ENCODE data around the gene TGM2. TPM values are rescaled to one million over a fixed set of nuclear protein-coding genes. Genes with fewer than 3 reads are reported as not detected.

The TGM2 gene
- polyA plus RNA-seq = 7.1 TPM

DNA sequence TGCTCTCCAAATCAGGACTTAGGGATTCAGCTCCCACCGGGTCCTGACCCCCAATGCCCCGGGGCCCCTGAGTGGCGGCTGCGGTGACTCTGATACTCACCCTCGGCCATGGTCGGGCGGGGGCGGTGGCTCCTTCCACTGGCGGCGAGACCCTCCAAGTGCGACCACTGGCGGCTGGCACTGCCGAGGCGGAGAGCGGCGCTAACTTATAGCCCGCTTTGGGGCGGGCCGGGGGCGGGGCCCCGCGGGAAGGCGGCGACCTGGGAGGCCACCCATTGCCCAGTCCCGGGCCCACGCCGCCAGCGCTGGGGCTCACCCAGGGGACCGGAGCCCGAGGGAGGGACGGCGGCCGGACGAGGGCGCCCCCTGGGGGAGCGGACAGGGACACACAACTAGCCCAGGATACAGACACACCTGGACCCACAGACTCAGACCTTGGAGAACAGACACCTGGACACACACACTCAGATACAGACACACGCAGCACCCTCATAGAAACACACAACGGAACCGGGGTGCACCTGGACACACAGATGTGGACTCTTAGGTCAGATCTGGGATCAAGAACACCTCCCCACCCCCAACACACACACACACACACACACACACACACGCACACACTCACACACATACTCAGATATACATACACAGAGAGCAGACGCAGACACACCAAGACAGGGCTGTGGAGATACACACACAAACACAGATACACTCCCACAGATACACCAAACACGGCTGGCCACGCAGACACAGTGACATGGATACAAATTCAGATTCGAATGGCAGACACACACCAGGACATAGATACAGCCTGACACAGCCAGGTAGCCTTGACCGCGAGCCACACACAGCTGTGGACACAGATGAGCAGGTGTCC, at the start of gene TGM2:
Gene TGM2, minus strand, starts transcription at position 182 of the 877 bp plus-strand sequence. Its CDS starts 72 bp downstream, at position 110.
- Mint-ChIP-seq H3K27me3 (no peaks in the 10 kb centered on the region), H3K4me3 (peak within 1 kb of the TSS; percentile 62 to 86 (median 76)), H3K9me3 (no peaks in the 10 kb centered on the region), H3K4me1 (peaks cover 16 to 20% (median 17%) of the 10 kb centered on the region in 3 donors), H3K27ac (peak within 1 kb of the TSS in 2 of 3 donors; percentile 20 to 93), H3K36me3 (no peaks in the 10 kb centered on the region)

DNA sequence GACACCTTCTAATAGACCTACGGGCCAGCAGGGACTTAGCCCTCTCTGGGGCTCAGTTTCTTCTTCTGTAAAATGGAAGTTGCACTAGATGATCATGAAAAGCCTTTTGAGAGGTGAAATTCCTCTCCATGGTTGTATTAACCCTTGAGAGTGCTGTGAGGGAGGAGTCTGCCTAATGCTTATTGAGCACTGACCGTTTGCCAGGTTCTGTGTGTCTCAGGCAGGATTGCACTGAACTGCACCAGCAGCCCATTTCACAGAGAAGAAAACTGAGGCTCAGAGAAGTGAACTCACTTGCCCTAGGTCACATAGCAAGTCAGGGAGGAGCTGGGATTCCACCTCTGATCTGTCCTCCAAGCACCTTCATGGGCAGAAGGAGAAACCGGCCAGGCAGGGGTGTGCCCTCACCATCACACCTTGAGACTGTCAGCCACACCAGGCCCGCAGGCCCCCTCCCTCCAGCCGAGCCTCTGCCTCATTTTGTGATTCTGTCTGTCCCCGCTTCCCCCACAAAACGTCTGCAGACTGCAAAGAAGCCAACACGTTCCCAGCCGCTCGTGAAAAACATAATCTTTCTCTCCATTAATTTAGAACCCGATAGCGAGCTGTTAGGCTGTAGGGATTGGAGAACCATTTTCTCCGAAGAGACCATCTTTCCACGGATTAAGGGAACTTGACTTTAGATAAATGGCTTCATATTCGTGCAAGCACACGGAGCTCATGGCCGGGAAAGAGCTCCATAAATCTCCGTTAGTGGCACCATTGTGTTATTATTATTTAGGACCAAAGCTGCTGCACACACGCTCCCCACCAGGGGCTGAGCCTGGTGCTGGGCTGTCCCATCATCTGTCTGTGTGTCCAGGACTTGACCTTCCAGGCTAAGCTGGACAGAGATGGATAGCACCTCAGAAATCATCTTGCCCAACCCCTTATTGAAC, 49.5 kb upstream of the TGM2 start:
- H3K9me3 Mint-ChIP-seq = no peaks in the 10 kb centered on the region

DNA sequence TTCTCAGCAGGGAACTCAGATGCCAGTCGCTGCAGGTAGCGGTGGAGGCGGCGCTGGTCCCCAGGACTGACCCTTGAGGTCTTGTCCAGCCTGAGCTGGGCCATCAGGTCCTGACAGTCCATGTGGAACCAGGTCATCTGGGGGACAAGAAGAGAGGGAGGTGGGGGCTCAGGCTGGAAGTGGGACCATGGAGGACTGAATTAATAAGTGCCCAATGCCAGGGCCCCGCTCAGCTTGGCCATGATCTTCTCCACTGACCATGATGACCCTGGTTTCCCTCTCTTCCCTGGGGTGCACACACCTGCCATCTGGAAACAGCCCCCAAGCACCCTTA, 48.5 kb upstream of the TGM2 start:
- Mint-ChIP-seq H3K36me3 (no peaks in the 10 kb centered on the region), H3K27ac (peak overlapping the region in 1 of 3 donors; percentile 71), H3K27me3 (peaks cover 2% of the 10 kb centered on the region), H3K4me3 (no peak overlapping the region), H3K4me1 (peaks cover 0 to under 1% (median 0%) of the 10 kb centered on the region in 3 donors), H3K9me3 (no peaks in the 10 kb centered on the region)

More for the DNA sequence above, 49.5 kb upstream of the TGM2 start:
- H3K27ac Mint-ChIP-seq = no peak overlapping the region
- no peaks in the 10 kb centered on the region for H3K27me3 Mint-ChIP-seq
- no peaks in the 10 kb centered on the region for H3K36me3 Mint-ChIP-seq
- no peak overlapping the region for H3K4me3 Mint-ChIP-seq
- no peaks in the 10 kb centered on the region for H3K4me1 Mint-ChIP-seq

DNA sequence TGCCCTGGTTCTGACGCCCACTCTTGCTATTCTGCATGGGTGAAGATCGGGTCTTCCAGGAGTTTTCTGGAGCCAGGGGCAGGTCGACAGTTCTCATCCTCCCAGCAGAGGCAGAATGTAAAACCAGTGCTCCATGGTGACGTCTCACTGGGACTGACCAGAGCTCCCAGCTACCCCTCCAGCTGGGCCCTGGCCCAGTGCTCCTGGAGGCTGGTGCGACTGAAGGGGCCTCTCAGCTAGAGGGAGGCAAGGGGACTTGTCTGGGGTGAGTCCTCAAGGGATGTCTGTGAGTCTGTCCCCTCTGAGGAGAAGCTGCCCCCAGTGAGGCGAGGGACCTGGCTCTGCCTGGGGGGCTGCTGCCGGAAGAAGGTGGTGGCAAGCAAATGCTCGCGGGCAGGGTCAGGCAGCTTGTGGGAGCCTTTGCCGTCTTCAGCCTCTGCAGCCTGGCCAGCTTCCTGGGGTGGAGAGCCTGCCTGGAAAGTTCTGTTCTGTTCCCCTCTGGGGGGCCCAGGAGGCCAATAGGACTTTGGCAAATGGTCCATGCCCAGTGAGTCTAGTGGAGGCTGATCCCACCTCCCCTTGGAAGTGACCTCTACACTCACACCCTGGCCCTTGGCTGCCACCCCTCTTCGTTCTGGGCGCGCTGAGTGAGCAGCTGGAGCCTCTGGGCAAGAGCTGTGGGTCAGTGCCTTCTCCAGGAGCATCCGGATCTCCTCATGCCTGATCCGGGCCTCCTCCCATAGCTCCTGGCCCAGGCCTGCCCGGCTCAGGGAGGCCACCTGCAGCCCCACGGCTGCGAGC, 47.9 kb upstream of the TGM2 start:
- H3K27ac Mint-ChIP-seq = no peak overlapping the region
- no peaks in the 10 kb centered on the region for H3K36me3 Mint-ChIP-seq
- H3K27me3 Mint-ChIP-seq = peaks cover 5% of the 10 kb centered on the region
- peaks cover 0 to 2% (median 0%) of the 10 kb centered on the region in 3 donors for H3K4me1 Mint-ChIP-seq
- H3K9me3 Mint-ChIP-seq = no peaks in the 10 kb centered on the region
- no peak overlapping the region for H3K4me3 Mint-ChIP-seq

DNA sequence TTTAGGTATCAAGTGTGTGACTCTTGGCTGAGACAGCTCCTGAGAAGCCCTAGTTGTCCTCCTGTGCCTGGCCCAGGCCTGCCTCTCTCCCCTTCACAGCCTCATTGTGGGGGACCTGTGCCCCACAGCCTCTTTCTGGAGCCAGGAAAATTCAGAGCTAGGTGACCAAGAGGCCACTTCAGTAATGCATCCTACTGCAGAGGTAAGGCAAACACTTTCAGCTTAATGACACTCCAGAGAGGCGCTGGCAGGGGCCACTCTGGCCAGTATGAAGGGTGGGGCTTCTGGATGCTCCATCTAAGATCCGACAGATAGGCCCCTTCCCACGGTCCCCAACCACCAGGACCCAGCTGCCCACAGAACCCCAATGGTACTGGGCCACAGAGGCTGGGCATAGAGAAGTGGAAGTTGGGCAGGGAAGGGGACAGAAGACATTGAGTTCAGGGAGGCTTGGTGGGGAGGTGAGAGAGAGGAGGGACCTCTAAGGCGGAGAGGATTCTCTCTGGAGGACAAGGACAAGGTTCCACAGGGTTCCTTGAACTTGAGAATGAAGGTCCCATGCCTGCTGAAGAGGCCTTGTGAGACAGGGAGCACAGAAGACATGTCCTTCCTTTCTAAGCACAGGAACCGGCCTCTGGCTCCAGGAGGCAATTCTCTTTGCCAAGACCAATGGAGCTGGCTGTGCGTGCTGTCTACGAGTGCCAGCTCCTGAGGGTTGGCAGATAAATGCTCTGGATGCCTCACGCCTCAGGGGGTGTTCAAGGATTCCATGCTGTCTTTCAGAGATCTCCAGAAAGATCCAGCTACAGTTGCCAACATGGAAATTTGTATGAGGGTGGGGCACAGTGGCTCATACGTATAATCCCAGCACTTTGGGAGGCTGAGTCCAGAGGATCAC, 46.4 kb upstream of the TGM2 start:
- no peaks in the 10 kb centered on the region for H3K36me3 Mint-ChIP-seq
- H3K9me3 Mint-ChIP-seq = no peaks in the 10 kb centered on the region
- no peak overlapping the region for H3K4me3 Mint-ChIP-seq
- no peak overlapping the region for H3K27ac Mint-ChIP-seq
- peaks cover 5% of the 10 kb centered on the region for H3K27me3 Mint-ChIP-seq
- H3K4me1 Mint-ChIP-seq = peaks cover 0 to 2% (median 0%) of the 10 kb centered on the region in 3 donors

DNA sequence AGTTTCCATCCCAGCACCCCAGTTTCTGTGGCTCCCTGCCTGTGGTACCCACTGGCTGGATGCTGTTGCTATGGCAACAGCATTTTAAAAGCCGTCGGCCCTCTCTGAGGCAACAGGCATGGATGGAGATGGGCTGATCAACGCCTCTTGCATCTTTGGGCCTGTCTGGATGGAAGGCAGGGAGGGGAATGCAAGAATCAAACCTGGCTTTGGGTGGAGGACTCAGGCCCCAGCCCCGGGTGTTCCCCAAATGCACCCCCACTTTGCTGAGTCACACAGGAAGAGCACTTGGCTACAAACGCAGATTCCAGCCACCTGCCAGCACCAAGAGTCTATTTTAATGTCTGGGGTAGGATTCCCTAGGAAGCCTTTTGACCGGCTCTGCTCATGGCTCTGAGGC, 45.7 kb upstream of the TGM2 start:
- no peaks in the 10 kb centered on the region for H3K9me3 Mint-ChIP-seq
- H3K4me3 Mint-ChIP-seq = no peak overlapping the region
- H3K27me3 Mint-ChIP-seq = peaks cover 5% of the 10 kb centered on the region
- no peak overlapping the region for H3K27ac Mint-ChIP-seq
- peaks cover 0 to 2% (median 0%) of the 10 kb centered on the region in 3 donors for H3K4me1 Mint-ChIP-seq
- no peaks in the 10 kb centered on the region for H3K36me3 Mint-ChIP-seq

DNA sequence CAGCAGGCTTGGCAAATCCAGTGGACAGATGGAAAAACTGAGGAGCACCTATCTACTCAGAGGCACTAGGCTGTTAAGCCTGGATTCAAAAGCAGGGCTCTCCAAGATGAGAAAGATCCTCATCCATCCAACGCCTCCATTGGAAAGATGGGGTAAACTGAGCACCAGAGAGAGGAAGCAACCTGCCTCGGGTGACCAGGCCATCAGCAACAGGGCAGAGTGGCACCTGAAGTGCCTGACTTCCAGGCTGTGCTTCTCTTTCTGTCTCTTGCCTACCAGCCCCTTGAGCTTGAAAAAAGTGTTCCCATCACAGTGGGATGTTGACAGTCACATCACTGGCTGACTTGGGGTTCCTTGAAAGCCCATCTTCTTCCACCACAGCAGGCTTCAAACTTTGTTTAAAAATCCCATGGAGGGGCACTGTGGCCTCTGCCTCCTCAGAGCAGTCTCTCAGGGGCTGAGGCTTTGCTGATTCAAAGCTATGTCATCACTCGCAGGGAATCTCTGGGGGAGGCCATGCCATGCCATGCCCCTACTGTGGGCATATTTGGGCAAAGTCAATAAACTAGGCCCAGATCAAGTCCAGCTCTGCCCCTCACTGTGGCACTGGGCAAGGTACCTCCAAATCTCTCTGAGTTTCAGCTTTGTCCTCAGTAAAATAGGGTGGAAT, 44.8 kb upstream of the TGM2 start:
- no peaks in the 10 kb centered on the region for H3K36me3 Mint-ChIP-seq
- no peak overlapping the region for H3K27ac Mint-ChIP-seq
- peaks cover 5% of the 10 kb centered on the region for H3K27me3 Mint-ChIP-seq
- peaks cover 0 to 2% (median 0%) of the 10 kb centered on the region in 3 donors for H3K4me1 Mint-ChIP-seq
- H3K9me3 Mint-ChIP-seq = no peaks in the 10 kb centered on the region
- H3K4me3 Mint-ChIP-seq = no peak overlapping the region

DNA sequence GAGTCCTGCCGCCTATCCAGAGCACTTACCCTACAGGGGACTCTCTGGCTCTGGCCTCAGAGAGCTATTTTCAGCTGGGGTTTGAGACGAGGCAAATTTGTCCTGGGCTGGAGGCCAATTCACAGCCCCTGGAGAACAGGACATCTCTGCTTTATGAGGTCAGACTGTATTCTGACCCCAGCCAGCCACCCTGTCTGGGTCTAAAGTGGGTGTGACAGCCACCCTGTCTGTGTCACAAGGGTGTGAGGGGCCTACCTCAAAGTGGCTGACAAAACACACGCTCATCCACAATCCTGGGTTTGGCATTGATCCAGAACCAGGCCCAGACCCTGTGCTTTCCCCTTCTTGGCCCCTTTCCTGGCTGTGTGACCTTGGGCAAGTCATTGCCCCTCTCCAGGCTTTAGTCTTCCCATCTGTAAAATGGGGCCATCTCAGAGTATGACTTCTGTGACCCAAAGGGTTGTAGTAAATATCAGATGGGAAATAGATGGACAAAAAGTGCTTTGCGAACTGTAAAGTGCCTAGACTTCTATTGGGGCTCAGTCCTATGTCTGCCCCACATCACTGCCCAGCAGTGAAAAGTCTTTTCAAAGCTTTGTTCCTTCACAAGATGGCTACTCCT, 44.1 kb upstream of the TGM2 start:
- no peak overlapping the region for H3K27ac Mint-ChIP-seq

DNA sequence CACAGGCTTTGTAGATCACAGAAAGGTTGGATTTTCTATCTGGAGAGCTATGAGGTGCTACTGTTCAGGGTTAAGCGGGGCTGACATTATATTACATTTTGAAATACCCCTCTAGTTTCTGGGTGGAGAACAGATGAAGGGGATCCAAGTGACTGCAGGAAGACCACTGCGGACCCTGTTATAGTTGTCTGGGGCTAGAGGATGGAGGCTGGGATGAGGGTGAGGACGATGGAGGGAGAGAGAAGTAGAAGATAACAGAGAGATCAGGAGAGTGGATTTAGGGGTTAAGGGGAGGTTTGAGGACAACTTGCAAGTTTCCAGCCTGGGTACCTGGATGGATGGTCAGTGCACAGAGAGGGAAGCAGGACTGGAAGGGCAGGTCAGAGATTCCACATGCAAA, 43.5 kb upstream of the TGM2 start:
- H3K4me1 Mint-ChIP-seq = peaks cover 0 to 2% (median 0%) of the 10 kb centered on the region in 3 donors
- no peak overlapping the region for H3K27ac Mint-ChIP-seq
- H3K9me3 Mint-ChIP-seq = no peaks in the 10 kb centered on the region
- H3K27me3 Mint-ChIP-seq = peaks cover 5% of the 10 kb centered on the region
- H3K36me3 Mint-ChIP-seq = no peaks in the 10 kb centered on the region
- H3K4me3 Mint-ChIP-seq = no peak overlapping the region

More for the DNA sequence above, 44.1 kb upstream of the TGM2 start:
- H3K27me3 Mint-ChIP-seq = peaks cover 5% of the 10 kb centered on the region
- peaks cover 0 to 2% (median 0%) of the 10 kb centered on the region in 3 donors for H3K4me1 Mint-ChIP-seq
- H3K36me3 Mint-ChIP-seq = no peaks in the 10 kb centered on the region
- no peaks in the 10 kb centered on the region for H3K9me3 Mint-ChIP-seq
- no peak overlapping the region for H3K4me3 Mint-ChIP-seq

DNA sequence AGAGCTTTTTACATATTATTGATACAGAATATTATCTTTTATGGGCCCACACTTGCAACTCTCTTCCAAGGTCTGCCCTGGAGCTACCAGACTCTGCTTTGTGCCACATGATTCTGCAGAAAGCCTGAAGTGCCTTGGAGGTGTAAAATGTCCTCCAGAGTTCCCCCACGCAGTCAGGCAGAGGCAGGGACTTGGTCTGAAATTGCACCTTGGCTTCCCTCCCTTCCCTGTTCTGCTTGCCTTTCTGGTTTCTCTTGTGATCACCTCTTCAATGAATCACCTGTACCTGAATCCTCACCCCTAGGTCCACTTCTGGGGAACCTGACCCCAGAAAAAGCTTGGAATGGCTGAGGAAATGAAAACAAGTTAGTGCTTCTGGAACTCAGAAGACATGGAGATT, 43.0 kb upstream of the TGM2 start:
- Mint-ChIP-seq H3K4me1 (peaks cover 0 to 2% (median 0%) of the 10 kb centered on the region in 3 donors), H3K27ac (no peak overlapping the region), H3K9me3 (no peaks in the 10 kb centered on the region), H3K4me3 (no peak overlapping the region), H3K36me3 (no peaks in the 10 kb centered on the region), H3K27me3 (peaks cover 8% of the 10 kb centered on the region)

DNA sequence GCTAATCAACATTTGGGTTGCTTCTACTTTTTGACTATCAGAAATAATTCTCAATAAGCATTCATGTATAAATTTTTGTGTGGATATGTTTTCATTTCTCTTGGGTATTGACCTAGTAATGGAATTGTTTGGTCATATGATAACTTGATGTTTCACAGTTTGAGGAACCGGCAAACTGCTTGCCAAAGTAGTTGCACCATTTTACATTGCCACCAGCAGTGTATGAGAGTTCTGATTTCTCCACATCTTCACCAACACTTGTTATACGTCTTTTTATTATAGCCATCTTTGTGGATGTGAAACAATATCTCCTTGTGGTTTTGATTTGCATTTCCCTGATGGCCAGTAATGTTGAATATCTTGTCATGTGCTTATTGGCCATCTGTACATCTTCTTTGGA, 42.6 kb upstream of the TGM2 start:
- H3K36me3 Mint-ChIP-seq = no peaks in the 10 kb centered on the region
- no peak overlapping the region for H3K27ac Mint-ChIP-seq
- H3K9me3 Mint-ChIP-seq = no peaks in the 10 kb centered on the region
- no peak overlapping the region for H3K4me3 Mint-ChIP-seq
- peaks cover 8% of the 10 kb centered on the region for H3K27me3 Mint-ChIP-seq
- H3K4me1 Mint-ChIP-seq = peaks cover 0 to 2% (median 0%) of the 10 kb centered on the region in 3 donors

DNA sequence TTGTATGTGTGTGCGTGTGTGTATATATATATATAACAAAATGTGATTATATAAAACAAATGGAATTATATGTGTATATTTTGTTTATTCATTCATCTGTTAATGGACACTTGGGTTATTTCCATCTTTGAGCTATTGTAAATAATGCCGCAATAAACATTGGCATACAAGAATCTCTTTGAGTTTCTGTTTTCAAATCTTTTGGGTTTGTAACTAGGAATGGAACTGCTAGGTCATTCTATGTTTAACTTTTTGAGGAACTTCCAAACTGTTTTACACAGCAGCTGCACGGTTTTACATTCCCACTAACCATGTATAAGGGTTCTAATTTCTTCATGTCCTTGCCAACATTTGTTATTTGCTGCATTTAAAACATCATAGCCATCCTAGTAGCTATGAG, 39.9 kb upstream of the TGM2 start:
- no peak overlapping the region for H3K27ac Mint-ChIP-seq
- H3K4me1 Mint-ChIP-seq = peaks cover 0 to 2% (median 0%) of the 10 kb centered on the region in 3 donors
- H3K27me3 Mint-ChIP-seq = peaks cover 9% of the 10 kb centered on the region
- no peaks in the 10 kb centered on the region for H3K9me3 Mint-ChIP-seq
- H3K4me3 Mint-ChIP-seq = no peak overlapping the region
- no peaks in the 10 kb centered on the region for H3K36me3 Mint-ChIP-seq

DNA sequence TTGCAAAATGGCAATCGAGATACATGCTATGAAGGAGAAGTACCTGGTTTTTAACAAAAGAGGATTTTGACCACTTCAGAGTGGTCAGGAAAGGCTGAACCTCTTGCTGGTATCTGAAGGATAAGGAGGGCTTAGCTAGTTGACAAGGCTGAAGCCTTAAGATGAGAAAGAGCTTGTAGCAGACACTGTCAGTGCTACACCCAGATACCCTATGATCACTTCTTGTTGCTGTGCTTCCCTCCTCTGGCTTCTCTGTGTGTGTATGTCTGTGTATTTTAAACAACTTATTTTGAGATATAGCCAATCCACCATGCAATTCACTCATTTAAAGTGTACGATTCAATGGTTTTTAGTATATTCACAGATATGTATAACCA, 38.9 kb upstream of the TGM2 start:
- Mint-ChIP-seq H3K27ac (no peak overlapping the region), H3K4me1 (peaks cover 0 to 2% (median 0%) of the 10 kb centered on the region in 3 donors), H3K27me3 (peaks cover 9% of the 10 kb centered on the region), H3K4me3 (no peak overlapping the region), H3K9me3 (no peaks in the 10 kb centered on the region), H3K36me3 (no peaks in the 10 kb centered on the region)
